ENCODE measurements around the gene SPSB1.
A peak's percentile ranks its signal among the peaks of the same experiment; 100 is the strongest.

SPSB1 gene

GRCh38 chr1:9316080-9316444 lies 23.4 kb downstream of the SPSB1 start:
- Histone ChIP-seq H3K79me2 (ENCODE audit: low read length) (no peaks in the 10 kb centered on the region; the same call in 1 of the 2 replicates), H3K9me2 (replicated peaks; ENCODE audit: insufficient read depth, low read length) (no peaks in the 10 kb centered on the region), H2AFZ (ENCODE audit: low read length) (no peak overlapping the region), H4K20me1 (ENCODE audit: insufficient read depth, low read length) (no peaks in the 10 kb centered on the region), H3K4me1 (ENCODE audit: low read length) (peaks cover 15% of the 10 kb centered on the region), H3K9ac (ENCODE audit: low read length) (no peak overlapping the region), H3F3A (ENCODE audit: insufficient read depth, low read length) (no peaks in the 10 kb centered on the region), H3K36me3 (replicated peaks; ENCODE audit: insufficient read depth, low read length) (no peaks in the 10 kb centered on the region), H3K4me2 (ENCODE audit: low read depth, low read length) (0 out of 2 replicates have a peak overlapping the region, but pooled peaks have one; percentile 3), H3K27me3 (replicated peaks; ENCODE audit: insufficient read depth, low read length) (no peaks in the 10 kb centered on the region), H3K9me3 (replicated peaks; ENCODE audit: insufficient read depth, low read length) (no peaks in the 10 kb centered on the region), H3K27ac (ENCODE audit: low read length) (peak overlapping the region; percentile 41; the same call in 1 of the 2 replicates), H3K4me3 (ENCODE audit: low read length) (no peak overlapping the region)
- DNase-seq: no peak
- TF ChIP-seq CTCF (IDR thresholded peaks at IDR 0.05; ENCODE audit: low read length) (no peak), EZH2phosphoT487 (IDR thresholded peaks at IDR 0.05; ENCODE audit: low read length) (no peak), EZH2 (optimal IDR thresholded peaks at IDR 0.05; ENCODE audit: low read depth, low read length) (no peak)

GRCh38 chr1:9316512-9316911 lies 23.8 kb downstream of the SPSB1 start:
- no peaks in the 10 kb centered on the region for H3K36me3 ChIP-seq (replicated peaks; ENCODE audit: insufficient read depth, low read length)
- H3K27ac ChIP-seq (ENCODE audit: low read length): no peak overlapping the region
- H3K9me2 ChIP-seq (replicated peaks; ENCODE audit: insufficient read depth, low read length): no peaks in the 10 kb centered on the region
- H2AFZ ChIP-seq (ENCODE audit: low read length): no peak overlapping the region
- H3K4me3 ChIP-seq (ENCODE audit: low read length): no peak overlapping the region
- no peaks in the 10 kb centered on the region for H3F3A ChIP-seq (ENCODE audit: insufficient read depth, low read length)
- no peaks in the 10 kb centered on the region; the same call in 1 of the 2 replicates for H3K79me2 ChIP-seq (ENCODE audit: low read length)
- H3K9me3 ChIP-seq (replicated peaks; ENCODE audit: insufficient read depth, low read length): no peaks in the 10 kb centered on the region
- H3K27me3 ChIP-seq (replicated peaks; ENCODE audit: insufficient read depth, low read length): no peaks in the 10 kb centered on the region
- H3K4me1 ChIP-seq (ENCODE audit: low read length): peaks cover 15% of the 10 kb centered on the region
- H4K20me1 ChIP-seq (ENCODE audit: insufficient read depth, low read length): no peaks in the 10 kb centered on the region
- no peak overlapping the region for H3K4me2 ChIP-seq (ENCODE audit: low read depth, low read length)
- no peak for DNase-seq
- TF ChIP-seq CTCF (IDR thresholded peaks at IDR 0.05; ENCODE audit: low read length) (no peak), EZH2 (optimal IDR thresholded peaks at IDR 0.05; ENCODE audit: low read depth, low read length) (no peak), EZH2phosphoT487 (IDR thresholded peaks at IDR 0.05; ENCODE audit: low read length) (no peak)
- H3K9ac ChIP-seq (ENCODE audit: low read length): no peak overlapping the region

GRCh38 chr1:9317072-9317471 lies 24.4 kb downstream of the SPSB1 start:
- no peak overlapping the region for H3K4me3 ChIP-seq (ENCODE audit: low read length)
- no peaks in the 10 kb centered on the region; the same call in 1 of the 2 replicates for H3K79me2 ChIP-seq (ENCODE audit: low read length)
- H3K27me3 ChIP-seq (replicated peaks; ENCODE audit: insufficient read depth, low read length): no peaks in the 10 kb centered on the region
- no peak overlapping the region for H2AFZ ChIP-seq (ENCODE audit: low read length)
- no peaks in the 10 kb centered on the region for H3K9me3 ChIP-seq (replicated peaks; ENCODE audit: insufficient read depth, low read length)
- H3F3A ChIP-seq (ENCODE audit: insufficient read depth, low read length): no peaks in the 10 kb centered on the region
- H3K4me2 ChIP-seq (ENCODE audit: low read depth, low read length): no peak overlapping the region
- no peak for TF ChIP-seq CTCF (IDR thresholded peaks at IDR 0.05; ENCODE audit: low read length)
- no peak for TF ChIP-seq EZH2phosphoT487 (IDR thresholded peaks at IDR 0.05; ENCODE audit: low read length)
- no peak for TF ChIP-seq EZH2 (optimal IDR thresholded peaks at IDR 0.05; ENCODE audit: low read depth, low read length)
- no peaks in the 10 kb centered on the region for H3K9me2 ChIP-seq (replicated peaks; ENCODE audit: insufficient read depth, low read length)
- H3K9ac ChIP-seq (ENCODE audit: low read length): no peak overlapping the region
- no peaks in the 10 kb centered on the region for H3K36me3 ChIP-seq (replicated peaks; ENCODE audit: insufficient read depth, low read length)
- no peak overlapping the region for H3K27ac ChIP-seq (ENCODE audit: low read length)
- no peaks in the 10 kb centered on the region for H4K20me1 ChIP-seq (ENCODE audit: insufficient read depth, low read length)
- peaks cover 15% of the 10 kb centered on the region for H3K4me1 ChIP-seq (ENCODE audit: low read length)
- DNase-seq: no peak
